ENCODE measurements around the gene NTM.
A peak's percentile ranks its signal among the peaks of the same experiment; 100 is the strongest.

NTM gene

GRCh38 chr11:131684111-131685060 lies 314.0 kb downstream of the NTM start:
- DNase-seq (ENCODE audit: low read depth in 1 of 2, low spot score in 1 of 2) = no peak

- no peak for DNase-seq (ENCODE audit: low read depth in 1 of 2, low spot score in 1 of 2)
These were observed 314.8 kb downstream of the NTM start for GRCh38 chr11:131685206-131685605.

GRCh38 chr11:131685906-131686305 lies 315.5 kb downstream of the NTM start:
- DNase-seq (ENCODE audit: low read depth in 1 of 2, low spot score in 1 of 2) = no peak

- no peak for DNase-seq (ENCODE audit: low read depth in 1 of 2, low spot score in 1 of 2)
These were observed 316.4 kb downstream of the NTM start for GRCh38 chr11:131686836-131687235.

GRCh38 chr11:131687291-131688047 lies 317.1 kb downstream of the NTM start:
- no peak for DNase-seq (ENCODE audit: low read depth in 1 of 2, low spot score in 1 of 2)

- no peak for DNase-seq (ENCODE audit: low read depth in 1 of 2, low spot score in 1 of 2)
These were observed 317.8 kb downstream of the NTM start for GRCh38 chr11:131688048-131688693.

GRCh38 chr11:131689049-131689925 lies 318.9 kb downstream of the NTM start:
- no peak for DNase-seq (ENCODE audit: low read depth in 1 of 2, low spot score in 1 of 2)

- no peak for DNase-seq (ENCODE audit: low read depth in 1 of 2, low spot score in 1 of 2)
These were observed 319.9 kb downstream of the NTM start for GRCh38 chr11:131690362-131690761.

- DNase-seq (ENCODE audit: low read depth in 1 of 2, low spot score in 1 of 2) = no peak
These were observed 320.4 kb downstream of the NTM start for GRCh38 chr11:131690776-131691175.

- no peak for DNase-seq (ENCODE audit: low read depth in 1 of 2, low spot score in 1 of 2)
These were observed 321.0 kb downstream of the NTM start for GRCh38 chr11:131691181-131692041.

- DNase-seq (ENCODE audit: low read depth in 1 of 2, low spot score in 1 of 2) = no peak
These were observed 321.7 kb downstream of the NTM start for GRCh38 chr11:131692151-131692550.

GRCh38 chr11:131692961-131693360 lies 322.5 kb downstream of the NTM start:
- DNase-seq (ENCODE audit: low read depth in 1 of 2, low spot score in 1 of 2) = no peak

- DNase-seq (ENCODE audit: low read depth in 1 of 2, low spot score in 1 of 2) = no peak
These were observed 323.3 kb downstream of the NTM start for GRCh38 chr11:131693756-131694155.

- peak in 1 of 2 donors; percentile 37 for DNase-seq (ENCODE audit: low read depth in 1 of 2, low spot score in 1 of 2)
These were observed 324.4 kb downstream of the NTM start for GRCh38 chr11:131694526-131695424.

- DNase-seq (ENCODE audit: low read depth in 1 of 2, low spot score in 1 of 2) = no peak
These were observed 325.5 kb downstream of the NTM start for GRCh38 chr11:131695889-131696429.

GRCh38 chr11:131696690-131697089 lies 326.3 kb downstream of the NTM start:
- no peak for DNase-seq (ENCODE audit: low read depth in 1 of 2, low spot score in 1 of 2)

- DNase-seq (ENCODE audit: low read depth in 1 of 2, low spot score in 1 of 2) = no peak
These were observed 332.9 kb downstream of the NTM start for GRCh38 chr11:131703311-131703710.

GRCh38 chr11:131704682-131705081 lies 334.3 kb downstream of the NTM start:
- no peak for DNase-seq (ENCODE audit: low read depth in 1 of 2, low spot score in 1 of 2)
